GM21737 (cell line): Measurements from ENCODE around the gene ANKEF1.

ENCODE experiments used
- ATAC-seq: cut with Tn5 transposase; IDR thresholded peaks from one replicate; pipeline ENCODE4 v1.9.1; 2021; ENCODE audit warnings: mild to moderate bottlenecking, moderate library complexity; ENCODE audit not compliant: unreplicated experiment

ANKEF1 gene

DNA sequence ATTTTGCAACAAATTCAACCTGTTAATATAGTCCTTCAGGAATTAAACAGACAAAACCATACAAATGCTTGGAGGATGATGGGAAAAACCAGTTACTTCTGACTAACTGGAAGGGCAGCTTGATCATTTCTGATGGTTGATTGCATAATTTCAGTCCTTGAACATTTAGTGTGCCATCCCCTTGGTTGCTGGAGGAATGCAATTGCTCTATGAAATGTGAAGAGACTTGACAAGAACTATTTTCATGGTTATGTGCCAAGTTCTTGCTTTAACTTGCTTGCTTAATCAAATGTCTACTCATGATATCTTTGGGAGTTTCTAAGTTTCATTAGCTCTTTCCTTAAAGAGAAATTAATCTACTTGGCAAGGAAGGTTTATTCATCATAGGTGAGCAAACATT lies 45.2 kb downstream of the ANKEF1 start:
- no peak for ATAC-seq

DNA sequence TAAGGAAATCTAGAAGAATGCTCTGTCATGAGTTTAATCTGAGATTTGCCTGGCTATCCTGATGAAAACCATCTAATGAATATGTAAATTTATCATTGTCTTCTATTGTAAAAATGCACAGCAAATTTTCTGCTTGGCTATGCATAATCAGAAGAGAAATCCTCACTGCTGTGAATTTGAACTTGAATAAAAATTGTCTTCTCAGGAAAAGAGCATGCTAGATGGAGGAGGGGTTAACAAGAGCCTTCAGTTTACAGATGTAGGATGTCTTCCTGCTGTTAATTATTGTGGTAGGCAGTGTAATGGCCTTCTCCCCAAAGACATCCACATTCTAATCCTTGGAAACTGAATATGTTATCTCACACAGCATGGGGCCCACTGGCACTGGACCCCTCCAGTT lies 45.8 kb downstream of the ANKEF1 start:
- no peak for ATAC-seq

GRCh38 chr20:10089871-10090587 lies 55.2 kb downstream of the ANKEF1 start:
- no peak for ATAC-seq

GRCh38 chr20:10090588-10091166 lies 55.9 kb downstream of the ANKEF1 start:
- ATAC-seq: no peak

DNA sequence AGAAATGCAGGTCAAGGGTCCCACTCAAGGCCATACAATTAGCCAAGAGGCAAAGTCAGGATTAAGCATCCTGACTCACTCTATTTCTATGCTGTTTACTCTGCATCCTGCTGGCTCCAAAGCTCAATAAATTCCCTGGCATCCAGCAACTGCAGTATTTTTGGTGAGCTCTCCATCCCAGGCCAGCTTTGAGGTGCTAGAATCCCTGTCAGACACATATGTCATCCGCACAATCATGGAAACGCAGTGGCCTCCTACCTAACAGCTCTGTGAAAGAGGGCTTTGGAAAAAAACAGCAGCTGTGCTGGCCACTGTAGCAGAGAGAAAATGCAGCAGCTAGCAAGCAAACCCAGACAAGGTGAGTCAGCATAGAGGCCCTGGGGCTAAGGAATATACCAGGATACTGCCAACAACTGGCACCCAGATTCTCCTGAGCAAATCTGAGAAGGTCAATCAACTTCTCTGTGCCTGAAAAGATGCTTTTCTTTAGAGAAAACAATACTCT lies 58.4 kb downstream of the ANKEF1 start:
- no peak for ATAC-seq

- ATAC-seq: no peak
Measured at GRCh38 chr20:10094566-10095173, 59.9 kb downstream of the ANKEF1 start.

DNA sequence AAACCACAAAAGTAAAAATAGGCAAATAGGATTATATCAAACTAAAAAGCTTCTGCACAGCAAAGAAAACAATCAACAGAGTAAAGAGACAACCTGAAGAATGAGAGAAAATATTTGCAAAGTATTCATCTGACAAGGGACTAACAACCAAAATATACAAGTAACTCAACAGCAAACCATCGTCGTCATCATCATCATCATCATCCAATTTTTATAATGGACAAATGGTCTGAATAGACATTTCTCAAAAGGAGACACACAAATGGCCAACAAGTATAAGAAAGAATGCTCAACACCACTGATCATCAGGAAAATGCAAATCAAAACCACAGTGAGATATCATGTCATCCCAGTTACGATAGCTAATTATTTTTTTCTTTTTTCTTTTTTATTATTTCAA lies 62.0 kb downstream of the ANKEF1 start:
- no peak for ATAC-seq

DNA sequence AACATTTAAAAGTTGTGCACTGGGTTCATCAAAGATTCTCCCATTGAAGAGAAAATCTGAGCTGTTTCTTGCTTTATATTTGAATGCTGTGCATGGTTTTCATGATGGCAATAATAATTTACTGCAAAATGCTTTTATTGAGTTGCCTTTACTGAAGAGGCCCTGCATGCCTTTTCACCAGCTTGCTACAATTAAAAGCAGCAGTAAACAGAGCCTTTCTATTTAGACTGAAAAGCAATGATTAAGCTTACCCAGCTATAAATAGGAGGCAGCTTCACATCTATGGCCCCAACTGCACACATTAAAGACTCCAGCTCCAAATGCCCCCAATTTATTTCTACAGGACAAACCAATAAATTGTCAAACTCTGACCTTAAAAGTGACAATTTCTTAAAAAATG lies 70.3 kb downstream of the ANKEF1 start:
- ATAC-seq: no peak
